SKM-1 (cell line): Measurements from ENCODE around the gene TSPAN15.
"Not testable (repeated sequence)": the region's sequence is repeated elsewhere in the genome, so short reads cannot be mapped to it uniquely, and the experiment has no call there.

Experiments used
- DNase-seq: peaks from one replicate; lab custom pipeline; 2025; ENCODE audit not compliant: unreplicated experiment; lab: John Stamatoyannopoulos, UW

The TSPAN15 gene

DNA sequence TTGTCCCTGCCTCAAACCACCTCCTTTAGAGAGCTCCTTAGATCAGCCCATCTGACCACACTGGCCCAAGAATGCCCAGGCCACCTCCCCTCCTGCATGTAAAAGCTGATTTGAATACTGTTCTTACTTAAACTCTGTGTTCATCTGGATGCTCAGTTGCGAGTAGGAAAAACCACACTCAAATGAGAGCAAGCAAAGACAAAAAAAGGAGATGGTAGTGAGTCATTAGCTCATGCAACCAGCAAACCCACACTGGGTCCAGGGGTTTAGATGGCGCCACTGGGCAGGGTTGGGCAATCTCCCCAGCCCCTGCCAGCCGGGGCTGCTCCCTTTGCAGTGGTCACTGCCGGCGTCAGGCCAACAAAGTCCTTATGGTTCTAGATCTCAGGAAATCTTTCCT lies 32.7 kb downstream of the TSPAN15 start:
- peak; percentile 75 for DNase-seq

DNA sequence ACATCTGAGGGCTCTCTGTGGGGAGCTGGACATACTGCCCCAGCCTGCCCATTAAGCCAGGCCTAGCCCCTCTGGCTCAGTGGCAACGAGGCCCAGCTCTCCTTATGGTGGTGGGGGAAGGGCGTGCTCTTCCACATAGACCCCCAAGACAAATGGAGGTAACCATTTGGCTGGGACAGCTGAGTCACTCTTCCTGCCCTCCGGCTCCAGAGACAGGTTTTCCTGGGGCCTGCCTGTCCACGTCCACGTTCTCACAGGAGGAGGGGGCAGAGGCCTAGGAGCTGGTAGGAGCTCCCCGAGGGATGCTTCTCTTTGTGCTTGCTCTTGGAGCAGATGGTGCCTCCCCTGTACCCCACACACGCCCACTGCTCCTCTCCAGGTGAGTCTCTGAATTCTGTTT lies 33.5 kb downstream of the TSPAN15 start:
- no peak for DNase-seq

DNA sequence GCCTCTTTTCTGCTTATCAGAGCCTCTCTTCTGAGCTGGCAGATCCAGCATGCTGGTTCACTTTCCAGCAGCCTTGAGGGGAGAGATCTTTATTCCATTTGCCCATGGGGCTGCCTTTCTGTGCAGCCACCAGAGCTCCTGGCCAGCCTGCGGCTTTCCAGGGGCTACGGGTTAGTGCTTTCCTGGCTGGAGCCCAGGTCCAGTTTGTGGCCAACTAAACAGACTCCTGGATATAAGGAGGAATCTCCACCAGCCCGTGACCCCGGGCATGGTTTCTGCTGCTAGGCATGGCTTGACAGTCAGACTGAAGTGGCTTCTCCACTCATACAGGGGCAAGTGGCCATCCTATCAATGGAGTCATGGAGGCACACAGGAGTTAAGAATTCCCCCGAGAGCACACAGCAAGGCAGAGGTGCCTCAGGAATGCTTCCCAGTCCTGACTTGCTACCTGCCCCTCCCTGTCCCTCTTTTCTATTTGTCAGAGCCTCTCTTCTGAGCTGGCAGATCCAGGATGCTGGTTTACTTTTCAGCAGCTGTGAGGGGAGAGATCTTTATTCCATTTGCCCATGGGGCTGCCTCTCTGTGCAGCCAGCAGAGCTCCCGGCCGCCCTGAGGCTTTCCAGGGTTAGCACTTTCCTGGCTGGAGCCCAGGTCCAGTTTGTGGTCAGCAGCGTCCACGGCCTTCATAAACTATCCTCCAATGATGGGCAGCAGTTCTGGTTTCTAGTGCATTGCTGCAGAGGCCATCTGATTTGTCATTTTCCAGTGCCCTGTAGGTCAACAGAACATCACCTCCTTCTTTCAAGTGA lies 35.9 kb downstream of the TSPAN15 start:
- no peak for DNase-seq

DNA sequence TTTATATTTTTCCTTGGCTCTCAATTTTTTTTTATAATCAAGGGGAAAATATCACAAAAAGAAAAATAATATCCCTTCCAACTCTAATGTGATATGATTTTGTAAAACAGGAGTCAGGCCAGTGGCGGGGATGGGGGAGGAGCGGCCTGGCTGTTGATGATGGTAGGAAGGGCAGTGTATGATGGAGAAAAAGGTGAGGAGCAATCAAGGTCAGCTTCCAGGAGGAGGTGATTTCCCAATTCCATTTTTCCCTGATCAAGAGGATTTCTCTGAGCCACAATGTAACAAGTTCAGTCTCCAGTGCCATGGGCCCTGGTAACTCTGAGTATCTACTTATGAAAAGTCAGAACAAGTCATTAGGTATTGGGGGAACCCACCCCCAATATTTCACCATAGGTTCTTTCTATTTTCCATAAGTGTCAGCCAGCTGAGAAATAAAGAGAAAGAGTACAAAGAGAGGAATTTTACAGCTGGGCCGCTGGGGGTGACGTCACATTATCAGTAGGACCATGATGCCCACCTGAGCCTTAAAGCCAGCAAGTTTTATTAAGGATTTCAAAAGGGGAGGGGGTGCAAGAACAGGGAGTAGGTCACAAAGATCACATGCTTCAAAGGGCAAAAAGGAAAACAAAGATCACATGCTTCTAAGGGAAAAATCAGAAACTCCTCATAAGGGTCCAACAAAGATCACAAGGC lies 37.0 kb downstream of the TSPAN15 start:
- DNase-seq = not testable (repeated sequence)

DNA sequence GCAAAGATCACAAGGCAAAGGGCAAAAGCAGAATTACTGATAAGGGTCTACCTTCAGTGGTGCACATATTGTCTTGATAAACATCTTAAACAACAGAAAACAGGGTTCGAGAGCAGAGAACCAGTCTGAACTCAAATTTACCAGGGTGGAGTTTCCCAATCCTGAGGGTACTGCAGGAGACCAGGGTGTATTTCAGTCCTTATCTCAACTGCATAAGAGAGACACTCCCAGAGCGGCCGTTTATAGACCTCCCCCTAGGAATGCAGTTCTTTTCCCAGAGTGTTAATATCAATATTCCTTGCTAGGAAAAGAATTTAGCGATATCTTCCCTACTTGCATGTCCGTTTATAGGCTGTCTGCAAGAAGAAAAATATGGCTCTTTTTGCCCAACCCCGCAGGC lies 37.6 kb downstream of the TSPAN15 start:
- DNase-seq = not testable (repeated sequence)

DNA sequence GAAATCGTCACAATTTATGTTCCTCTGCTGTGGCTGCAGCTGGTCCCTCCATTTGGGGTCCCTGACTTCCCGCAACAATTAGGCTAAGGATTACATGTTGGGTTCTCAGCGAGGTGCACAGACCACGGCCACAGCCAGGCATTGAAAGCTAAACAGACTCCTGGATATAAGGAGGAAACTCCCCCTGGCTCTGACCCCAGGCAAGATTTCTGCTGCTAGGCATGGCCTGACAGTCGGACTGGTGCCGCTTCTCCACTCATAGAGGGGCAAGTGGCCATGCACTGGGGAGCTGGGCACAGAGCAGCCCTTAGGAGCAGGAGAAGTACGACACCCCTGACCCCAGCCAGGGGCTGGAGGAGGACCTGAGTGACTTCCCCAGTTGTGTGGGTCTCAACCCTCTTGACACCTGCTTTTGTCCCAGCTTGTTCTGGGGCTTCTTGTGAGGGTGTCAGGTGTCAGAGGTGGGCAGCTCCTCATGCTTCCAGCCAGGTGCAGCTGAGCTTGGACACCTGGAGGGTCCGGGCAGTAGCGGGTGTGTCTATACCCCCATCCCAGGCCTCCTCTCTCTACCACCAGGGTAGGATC lies 38.3 kb downstream of the TSPAN15 start:
- no peak for DNase-seq

DNA sequence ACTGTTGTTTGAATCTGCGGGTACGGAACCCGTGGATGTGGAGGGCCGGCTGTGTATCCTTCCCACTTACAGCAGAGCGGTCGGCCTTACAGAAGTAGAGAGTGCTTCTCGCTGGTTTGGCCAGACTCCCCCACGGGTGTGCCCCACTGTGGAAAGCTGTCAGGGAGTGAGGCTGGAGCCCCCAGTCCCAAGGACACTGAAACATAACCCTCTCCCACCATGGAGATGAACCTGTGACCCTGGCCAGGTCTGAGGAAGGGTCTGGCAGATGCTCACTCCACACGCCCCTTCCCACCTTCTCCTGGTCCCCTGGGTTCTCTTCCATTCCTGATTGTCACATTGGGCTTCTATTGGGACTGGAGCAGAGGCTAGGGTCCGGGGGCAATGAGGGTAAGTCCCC lies 39.6 kb downstream of the TSPAN15 start:
- no peak for DNase-seq

DNA sequence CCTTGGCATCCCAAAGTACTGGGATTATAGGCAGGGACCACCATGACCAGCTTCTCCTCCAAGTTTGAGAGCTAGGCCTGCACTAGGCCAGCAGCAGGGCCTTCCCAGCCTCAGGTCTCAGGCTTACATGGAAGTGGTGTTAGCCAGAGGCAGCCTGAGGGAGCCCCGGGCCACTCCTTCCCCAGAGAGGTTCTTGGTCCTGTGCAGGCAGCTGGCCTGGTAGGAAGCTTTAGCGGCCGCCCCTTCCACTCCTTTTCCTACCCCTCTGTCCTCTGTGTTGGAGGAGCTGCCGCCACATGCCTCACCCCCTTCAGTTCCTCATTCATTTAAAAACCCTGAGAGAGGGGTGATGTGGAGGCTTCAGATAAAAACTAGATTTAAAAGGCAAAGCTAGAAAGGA lies 40.3 kb downstream of the TSPAN15 start:
- no peak for DNase-seq

DNA sequence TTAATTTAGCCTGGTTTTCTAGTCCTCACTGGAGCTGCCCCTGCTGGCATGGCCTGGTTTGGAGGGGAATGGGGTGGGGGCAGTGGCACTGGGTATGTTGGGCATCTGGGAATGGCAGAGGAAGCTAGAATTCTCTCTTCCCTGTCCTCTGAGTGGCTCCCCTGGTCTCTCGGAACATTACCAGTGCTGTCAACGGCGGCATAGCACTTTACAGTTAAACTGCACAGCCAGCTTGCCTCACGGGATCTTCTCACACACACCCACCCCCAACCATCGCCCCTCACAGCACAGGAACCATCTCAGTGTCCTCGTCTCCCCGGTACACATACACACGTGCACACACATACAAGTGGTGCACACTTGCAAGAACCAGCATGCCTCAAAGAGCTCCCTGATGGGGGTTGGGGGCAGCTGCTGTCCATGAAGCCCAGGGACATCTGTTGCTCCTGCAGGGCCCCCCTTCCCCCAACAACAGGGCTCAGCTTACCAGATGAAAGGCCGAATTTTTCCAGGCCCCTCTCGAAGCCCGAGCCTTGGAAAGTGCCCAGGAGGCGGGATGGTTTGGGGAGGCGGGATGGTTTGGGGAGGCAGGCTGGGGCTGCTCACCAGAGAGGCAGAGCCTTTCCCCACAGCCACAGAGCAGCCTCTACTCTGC lies 41.0 kb downstream of the TSPAN15 start:
- no peak for DNase-seq

DNA sequence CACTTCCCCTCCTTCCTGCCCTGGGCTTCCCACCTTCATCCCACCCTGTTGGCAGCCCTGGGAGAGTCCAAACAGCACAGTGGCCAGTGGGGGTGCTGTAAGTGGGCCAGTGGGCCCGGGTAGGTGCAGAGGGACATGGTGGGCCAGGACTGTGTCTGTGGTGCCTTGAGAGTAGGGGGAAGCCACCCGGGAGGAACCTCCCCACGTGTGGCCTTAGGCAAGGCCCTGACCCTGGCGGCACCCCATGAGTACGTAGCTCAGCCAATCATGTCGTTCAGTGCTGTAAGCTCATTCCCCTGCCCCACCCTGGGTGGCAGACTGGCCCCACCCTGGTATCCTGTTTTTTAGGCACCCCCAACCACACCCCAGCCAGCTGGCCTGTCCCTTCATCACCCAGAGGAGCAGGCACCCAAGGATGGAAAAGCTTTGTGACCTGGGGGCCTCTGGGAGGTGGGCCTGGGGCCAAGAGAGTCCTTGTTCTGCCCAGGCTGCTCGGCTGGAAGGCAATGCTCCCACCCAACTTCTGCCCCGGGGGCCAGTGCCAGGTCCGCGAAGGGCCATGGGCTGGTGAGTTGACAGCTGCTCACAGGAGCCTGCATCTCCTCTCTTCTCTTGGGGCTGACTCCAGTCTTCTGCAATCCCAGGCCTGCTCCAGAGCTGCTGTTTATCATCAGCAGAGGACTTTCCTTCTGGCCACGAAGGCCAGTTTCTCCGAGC lies 41.6 kb downstream of the TSPAN15 start:
- no peak for DNase-seq

DNA sequence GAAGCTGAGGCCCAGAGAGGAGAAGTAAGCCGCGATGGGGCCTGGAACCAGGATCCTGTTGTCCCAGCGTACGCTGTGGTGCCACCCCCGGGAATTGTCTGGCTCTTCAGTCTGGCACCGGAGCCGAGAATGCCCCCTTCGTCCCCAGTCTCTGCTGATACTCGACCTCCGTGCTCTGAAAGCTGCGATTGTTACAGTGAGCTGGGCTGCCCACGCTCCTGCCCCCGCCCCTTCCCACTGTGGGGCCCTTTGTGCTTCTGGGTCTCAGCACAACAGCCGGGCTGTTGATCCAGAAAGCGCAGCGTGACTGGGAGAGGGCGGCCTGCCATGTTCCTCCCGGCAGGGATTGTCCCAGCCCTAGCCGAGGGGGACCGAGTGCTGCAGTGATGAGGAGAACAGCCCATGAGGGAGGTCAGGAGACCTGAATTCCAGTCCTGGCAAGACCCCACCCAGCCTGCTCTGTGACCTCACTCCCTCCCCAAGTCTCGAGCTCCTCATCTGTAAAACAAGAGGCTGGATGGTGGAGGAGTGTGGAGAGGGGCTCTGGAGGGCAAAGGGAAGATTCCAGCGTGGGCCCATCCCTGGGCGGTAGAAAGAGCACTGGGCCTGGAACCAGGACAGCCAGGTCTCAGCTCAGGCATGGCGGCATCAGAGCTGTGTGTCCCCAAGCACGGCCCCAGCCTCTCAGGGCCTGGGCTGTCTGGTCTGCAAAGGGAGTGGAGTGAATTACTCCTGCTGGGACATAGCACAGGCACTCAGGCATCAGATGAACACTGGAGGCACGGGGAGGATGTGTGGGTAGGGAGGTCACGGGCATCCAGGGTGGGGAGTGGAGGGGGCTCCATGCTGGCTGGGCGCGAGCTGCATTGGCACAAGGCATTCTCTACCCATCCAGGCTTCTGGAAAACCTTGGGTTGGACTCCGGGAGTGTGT lies 43.6 kb downstream of the TSPAN15 start:
- no peak for DNase-seq

DNA sequence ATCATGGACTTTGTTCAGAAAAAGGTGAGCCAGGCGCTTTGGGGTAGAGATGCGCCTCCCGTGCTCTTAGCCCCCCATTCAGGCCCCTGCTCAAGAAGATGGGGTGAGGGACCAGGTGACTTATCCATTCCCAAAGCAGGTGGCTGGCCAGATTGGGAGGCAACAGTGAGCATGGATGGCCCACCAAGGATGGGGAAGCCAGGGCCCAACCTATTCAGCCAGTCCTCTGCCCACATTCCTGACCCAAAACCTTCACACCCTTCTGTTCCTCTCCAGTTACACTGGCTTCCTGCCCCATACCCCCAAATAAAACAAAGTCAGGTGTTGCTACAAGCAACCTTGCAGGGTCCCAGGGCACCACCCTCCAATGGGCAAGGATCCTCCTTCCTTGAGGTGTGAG lies 44.4 kb downstream of the TSPAN15 start:
- no peak for DNase-seq

DNA sequence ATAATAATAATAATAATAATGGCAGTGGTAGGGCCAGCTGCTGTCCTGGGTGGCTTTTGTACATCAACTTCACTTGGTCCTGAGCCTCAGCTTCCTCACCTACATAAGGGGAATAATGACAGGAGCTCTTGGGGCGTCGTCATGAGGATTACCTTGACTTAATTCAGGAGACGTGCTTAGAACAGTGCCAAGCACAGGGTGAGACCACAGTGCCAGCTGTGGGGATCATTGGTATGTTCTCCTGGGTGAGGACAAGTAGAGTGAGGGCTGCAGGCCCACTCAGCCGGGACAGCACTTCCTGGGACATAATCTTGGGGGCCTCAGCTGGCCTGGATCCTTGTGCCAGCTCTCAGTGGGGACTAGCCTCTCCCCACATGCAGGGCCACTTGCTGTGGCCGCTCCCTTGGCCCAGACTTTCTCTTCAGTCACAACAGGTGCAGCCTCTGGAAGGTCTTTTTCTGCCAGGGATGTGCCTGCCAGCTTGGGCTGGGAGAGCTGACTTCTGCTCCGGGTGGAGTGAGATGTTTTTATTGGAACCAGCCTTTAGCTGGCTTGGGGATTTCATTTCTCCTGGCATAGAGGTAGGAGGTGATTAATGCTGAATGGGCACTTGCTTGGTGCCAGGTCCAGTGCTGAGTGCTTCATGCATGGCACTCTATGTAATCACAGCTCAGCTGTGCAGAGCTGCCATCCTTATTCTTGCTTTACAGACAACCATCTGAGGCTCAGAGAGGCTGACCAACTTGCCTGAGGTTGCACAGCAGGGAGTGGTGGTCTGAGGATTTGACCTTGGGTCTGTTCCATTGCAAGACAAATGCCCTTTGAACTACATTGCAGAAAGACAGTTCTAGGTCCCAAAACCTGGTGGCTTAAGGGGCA lies 45.3 kb downstream of the TSPAN15 start:
- DNase-seq = no peak

DNA sequence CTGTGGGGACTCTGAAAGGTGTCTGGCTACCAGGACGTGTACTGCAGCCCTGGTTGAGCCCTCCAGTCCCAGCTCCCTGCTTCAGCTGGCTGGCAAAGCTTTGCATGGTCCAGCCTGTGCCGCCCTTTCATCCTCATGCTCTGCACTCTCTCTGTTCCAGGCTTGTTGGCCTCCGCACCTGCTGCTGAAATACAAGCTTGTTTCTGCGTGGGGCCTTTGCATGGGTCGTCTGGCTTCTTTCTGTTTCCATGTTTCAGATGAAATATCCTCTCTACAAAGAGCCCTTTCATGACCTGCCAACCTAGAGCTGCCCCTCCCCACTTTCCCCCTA lies 45.9 kb downstream of the TSPAN15 start:
- no peak for DNase-seq

DNA sequence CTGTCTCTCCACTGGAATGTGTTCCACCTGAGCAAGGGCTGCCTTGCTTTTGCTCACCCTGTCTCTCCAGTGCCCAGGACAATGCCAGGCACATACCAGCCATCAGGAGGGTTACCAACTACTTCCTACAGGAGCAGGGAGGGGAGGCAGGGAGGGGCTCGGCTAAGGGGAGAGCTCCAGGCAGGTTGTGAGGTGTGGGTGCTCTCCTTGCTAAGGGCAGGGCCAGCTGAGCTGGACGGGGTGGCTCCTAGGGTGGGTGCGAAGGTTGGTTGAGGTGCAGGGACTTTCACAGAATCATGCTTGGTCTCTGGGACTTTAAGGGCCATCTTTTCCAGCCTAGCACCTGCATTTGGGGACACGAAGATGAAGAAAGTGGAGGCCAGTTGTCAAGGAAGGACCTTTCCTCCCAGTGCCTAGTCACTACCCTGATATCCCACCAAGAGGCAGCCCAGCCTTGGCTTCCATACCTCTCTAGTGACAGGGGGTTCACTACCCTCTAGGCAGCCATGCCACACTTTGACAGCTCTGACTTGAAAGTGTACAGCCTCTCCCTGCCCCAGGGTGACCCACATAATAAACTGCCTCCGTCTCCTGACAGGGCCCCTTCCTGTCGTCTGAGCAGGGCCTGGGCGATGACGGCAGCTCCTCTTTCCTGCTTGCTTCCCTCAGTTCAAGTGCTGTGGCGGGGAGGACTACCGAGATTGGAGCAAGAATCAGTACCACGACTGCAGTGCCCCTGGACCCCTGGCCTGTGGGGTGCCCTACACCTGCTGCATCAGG lies 46.5 kb downstream of the TSPAN15 start:
- no peak for DNase-seq

DNA sequence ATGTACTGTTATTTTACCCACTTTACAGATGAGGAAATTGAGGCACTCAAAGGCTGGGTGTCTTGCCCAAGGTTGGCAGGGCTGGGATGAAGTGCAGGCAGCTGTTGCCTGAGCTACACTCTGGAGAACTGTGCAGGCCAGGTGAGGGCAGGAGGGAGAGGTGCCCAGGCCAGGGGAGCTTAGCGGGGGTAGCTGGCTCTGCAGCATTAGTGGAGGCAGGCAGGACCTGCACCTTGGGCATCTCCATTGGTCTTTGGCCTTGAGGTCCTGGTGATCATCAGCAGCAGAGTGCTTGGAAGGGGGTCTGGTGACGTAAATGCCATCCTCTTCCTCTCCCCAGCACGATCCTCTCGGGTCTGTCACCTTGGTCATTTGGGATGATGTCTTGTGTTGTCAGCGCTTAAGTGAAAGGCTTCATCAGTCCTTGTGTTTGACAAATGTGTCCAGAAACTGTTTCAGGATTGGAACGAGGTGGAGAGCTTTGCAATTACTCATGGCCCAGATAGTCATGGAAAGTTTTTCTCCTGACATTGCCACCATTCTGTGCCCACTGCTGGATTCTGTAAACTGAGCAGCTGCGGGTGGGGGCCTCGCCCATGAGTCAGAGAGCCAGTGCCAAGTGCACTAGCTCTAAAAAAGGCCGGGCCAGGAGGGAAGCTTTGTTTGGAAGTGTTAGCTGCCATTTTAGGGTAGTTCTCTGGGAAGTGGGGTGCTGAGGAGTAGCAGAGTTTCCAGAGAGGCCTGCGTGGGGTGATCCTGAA lies 47.6 kb downstream of the TSPAN15 start:
- no peak for DNase-seq
